Hepatocyte (in vitro differentiated cells): ENCODE results near the gene CRYGA. TPM values are rescaled to one million over a fixed set of nuclear protein-coding genes. Genes with fewer than 3 reads are reported as not detected.

Source experiments
- DNase-seq: peaks from one replicate; pipeline ENCODE4 v3.0.0-alpha.2; 2016; ENCODE audit warnings: low spot score
- H2AFZ ChIP-seq: fragments of 200-600 bp; sonication (generic); 2 replicates; pipeline ENCODE4 v1.6.0; 2016; ENCODE audit warnings: antibody characterized with exemption, mild to moderate bottlenecking
- H3K27ac ChIP-seq: fragments of 200-600 bp; sonication (generic); 2 replicates; pipeline ENCODE4 v1.5.1; 2016; ENCODE audit warnings: mild to moderate bottlenecking
- H3K27me3 ChIP-seq: fragments of 200-600 bp; sonication (generic); 2 replicates; pipeline ENCODE4 v1.6.1; 2016
- H3K36me3 ChIP-seq: fragments of 200-600 bp; sonication (generic); replicated peaks from 2 replicates; pipeline ENCODE4 v1.5.1; 2016; ENCODE audit warnings: low read depth; ENCODE audit not compliant: insufficient read depth
- H3K4me1 ChIP-seq: fragments of 200-600 bp; sonication (generic); 2 replicates; pipeline ENCODE4 v1.5.1; 2016; ENCODE audit warnings: mild to moderate bottlenecking, moderate library complexity; ENCODE audit not compliant: insufficient read depth
- H3K4me2 ChIP-seq: fragments of 200-600 bp; sonication (generic); 2 replicates; pipeline ENCODE4 v1.6.0; 2016
- H3K4me3 ChIP-seq: fragments of 200-600 bp; sonication (generic); 2 replicates; pipeline ENCODE4 v1.5.1; 2016; ENCODE audit warnings: mild to moderate bottlenecking
- H3K79me2 ChIP-seq: fragments of 200-600 bp; sonication (generic); 2 replicates; pipeline ENCODE4 v1.6.0; 2017; ENCODE audit warnings: mild to moderate bottlenecking
- H3K9me2 ChIP-seq: fragments of 200-600 bp; sonication (generic); replicated peaks from 2 replicates; pipeline ENCODE4 v1.6.0; 2017; ENCODE audit warnings: mild to moderate bottlenecking; ENCODE audit not compliant: insufficient read depth
- H3K9me3 ChIP-seq: fragments of 200-600 bp; sonication (generic); 2 replicates; pipeline ENCODE4 v1.5.1; 2016; ENCODE audit warnings: low read depth, mild to moderate bottlenecking
- H4K20me1 ChIP-seq: fragments of 200-600 bp; sonication (generic); 2 replicates; pipeline ENCODE4 v1.6.0; 2016; ENCODE audit warnings: mild to moderate bottlenecking; ENCODE audit not compliant: insufficient read depth, poor library complexity, severe bottlenecking
- EZH2 ChIP-seq: fragments of 200-600 bp; sonication (generic); IDR thresholded peaks from 2 replicates; pipeline ENCODE4 v1.6.1; 2016; ENCODE audit warnings: antibody characterized with exemption, mild to moderate bottlenecking, borderline replicate concordance
- EZH2phosphoT487 ChIP-seq: fragments of 200-600 bp; sonication (generic); IDR thresholded peaks from one replicate; pipeline ENCODE4 v1.6.1; 2018; ENCODE audit warnings: antibody characterized with exemption, mild to moderate bottlenecking, low read depth, moderate library complexity; ENCODE audit not compliant: unreplicated experiment, severe bottlenecking
- WGBS: methylation state at CpG from one replicate; pipeline ENCODE4 v1.1.6; 2016; ENCODE audit warnings: low lambda C conversion rate; ENCODE audit errors: missing lambda C conversion rate; 5-methylcytosine and 5-hydroxymethylcytosine counted together
- polyA plus RNA-seq: library from polyadenylated mRNA; unstranded; fragments of >200 nt; fragmentation: Nextera tagmentation; extraction: Ambion mirVana; gene quantifications from 2 replicates; pipeline ENCODE4 v1.2.1, GENCODE V29; 2016
- total RNA-seq: library from RNA; depleted of rRNA; stranded (reverse); fragments of >200 nt; gene quantifications from 2 replicates; pipeline ENCODE4 v1.2.3, GENCODE V29; 2014
- TF ChIP-seq, protein P1 (sequence below): fragments of 200-600 bp; sonication (generic); IDR thresholded peaks from 2 replicates; pipeline ENCODE4 v1.5.1; 2016; ENCODE audit warnings: antibody characterized with exemption, mild to moderate bottlenecking; ENCODE audit not compliant: poor library complexity

Gene CRYGA
- total and polyA plus RNA-seq, 2 experiments from 2014 or later: not detected

DNA sequence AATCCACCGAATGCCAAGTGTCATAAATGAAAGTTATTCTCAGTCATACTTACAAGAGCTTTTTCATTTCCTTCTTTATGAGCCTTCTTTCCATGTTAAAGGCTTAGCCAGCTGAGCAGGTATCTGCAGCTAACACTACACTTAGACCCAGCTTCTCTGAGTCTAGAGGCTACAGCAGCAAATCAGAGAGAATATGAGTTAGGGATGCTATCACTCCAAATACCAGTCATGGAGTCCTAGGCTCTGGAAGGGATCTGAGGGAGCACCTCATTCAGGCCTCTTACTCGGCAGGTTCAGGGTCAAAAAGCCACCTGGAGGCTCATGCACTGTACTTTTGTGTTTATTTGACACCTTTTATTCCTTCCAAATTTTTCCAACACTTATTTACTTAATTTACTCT lies 23.5 kb upstream of the CRYGA start:
- no peak for DNase-seq
- H3K27me3 ChIP-seq: no peaks in the 10 kb centered on the region
- H3K4me3 ChIP-seq: no peak overlapping the region
- no peak overlapping the region for H3K4me2 ChIP-seq
- no peak overlapping the region for H3K27ac ChIP-seq
- no peaks in the 10 kb centered on the region for H3K36me3 ChIP-seq
- no peaks in the 10 kb centered on the region for H3K79me2 ChIP-seq
- WGBS: 80% methylated on average over 2 of the region's 2 CpGs
- H3K4me1 ChIP-seq: no peaks in the 10 kb centered on the region
- no peaks in the 10 kb centered on the region for H3K9me2 ChIP-seq
- H3K9me3 ChIP-seq: no peaks in the 10 kb centered on the region
- no peak overlapping the region for H2AFZ ChIP-seq
- TF ChIP-seq EZH2phosphoT487 (no peak), EZH2 (no peak)
- TF ChIP-seq, protein P1, sequence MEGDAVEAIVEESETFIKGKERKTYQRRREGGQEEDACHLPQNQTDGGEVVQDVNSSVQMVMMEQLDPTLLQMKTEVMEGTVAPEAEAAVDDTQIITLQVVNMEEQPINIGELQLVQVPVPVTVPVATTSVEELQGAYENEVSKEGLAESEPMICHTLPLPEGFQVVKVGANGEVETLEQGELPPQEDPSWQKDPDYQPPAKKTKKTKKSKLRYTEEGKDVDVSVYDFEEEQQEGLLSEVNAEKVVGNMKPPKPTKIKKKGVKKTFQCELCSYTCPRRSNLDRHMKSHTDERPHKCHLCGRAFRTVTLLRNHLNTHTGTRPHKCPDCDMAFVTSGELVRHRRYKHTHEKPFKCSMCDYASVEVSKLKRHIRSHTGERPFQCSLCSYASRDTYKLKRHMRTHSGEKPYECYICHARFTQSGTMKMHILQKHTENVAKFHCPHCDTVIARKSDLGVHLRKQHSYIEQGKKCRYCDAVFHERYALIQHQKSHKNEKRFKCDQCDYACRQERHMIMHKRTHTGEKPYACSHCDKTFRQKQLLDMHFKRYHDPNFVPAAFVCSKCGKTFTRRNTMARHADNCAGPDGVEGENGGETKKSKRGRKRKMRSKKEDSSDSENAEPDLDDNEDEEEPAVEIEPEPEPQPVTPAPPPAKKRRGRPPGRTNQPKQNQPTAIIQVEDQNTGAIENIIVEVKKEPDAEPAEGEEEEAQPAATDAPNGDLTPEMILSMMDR: no peak
- H4K20me1 ChIP-seq: no peaks in the 10 kb centered on the region

DNA sequence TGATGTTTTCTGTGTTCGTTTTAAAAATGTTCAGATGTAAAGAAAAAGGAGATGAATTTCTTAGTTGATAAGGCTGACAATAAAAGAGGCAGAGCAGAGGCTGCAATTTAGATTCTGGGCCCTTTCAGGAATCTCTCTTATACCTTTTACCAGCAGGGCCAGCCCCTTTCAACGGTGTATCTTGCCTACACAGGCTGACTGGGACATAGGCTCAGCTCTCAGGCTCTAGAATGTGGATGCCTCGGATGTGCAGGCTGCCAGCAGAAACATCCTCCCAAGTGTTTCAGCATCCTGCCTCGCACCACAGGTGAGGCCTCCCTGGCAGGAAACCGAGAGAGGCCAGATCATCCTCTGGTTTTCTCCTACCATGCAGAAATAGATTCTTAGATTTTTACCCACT lies 23.1 kb upstream of the CRYGA start:
- 73% methylated on average over 5 of the region's 5 CpGs for WGBS

DNA sequence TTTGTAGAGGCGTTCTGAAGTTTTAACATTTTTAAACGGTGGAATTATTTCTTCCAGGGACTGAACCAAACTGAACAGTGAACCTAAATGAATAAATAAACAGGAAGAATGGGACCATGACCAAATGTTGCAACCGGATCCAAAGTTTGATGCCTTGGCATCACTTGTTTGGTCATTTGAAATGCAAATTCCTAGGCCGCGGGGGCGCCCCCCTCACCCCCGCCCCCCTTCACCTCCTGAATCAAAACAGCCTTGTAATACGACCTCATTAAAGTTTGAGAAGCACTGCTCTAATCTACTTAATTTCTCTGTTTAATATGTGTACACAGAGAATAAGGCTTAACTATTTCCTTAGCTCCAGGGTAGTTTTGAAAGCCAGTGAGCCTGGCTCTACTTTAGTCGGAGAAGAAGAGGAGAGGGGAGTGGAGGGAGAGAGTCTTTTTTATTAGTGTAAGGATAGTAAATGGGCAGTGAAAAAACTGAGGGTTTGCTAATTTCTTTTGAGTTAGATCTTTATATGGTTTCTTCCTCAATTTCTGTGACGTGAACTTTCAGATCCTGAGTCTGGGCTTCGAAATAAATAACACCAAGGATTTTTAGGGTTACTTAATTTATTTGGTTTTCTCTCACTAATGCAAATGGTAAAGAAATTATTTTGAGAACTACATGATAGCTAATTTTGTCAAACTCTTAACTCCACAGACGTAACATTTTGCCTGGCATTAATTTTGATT lies 20.8 kb upstream of the CRYGA start:
- H3K4me3 ChIP-seq: no peak overlapping the region
- peak overlapping the region; percentile 47 for H3K4me2 ChIP-seq
- WGBS: 28% methylated on average over 11 of the region's 12 CpGs
- H3K79me2 ChIP-seq: no peaks in the 10 kb centered on the region
- no peak for TF ChIP-seq EZH2
- no peak for TF ChIP-seq EZH2phosphoT487
- TF ChIP-seq, protein P1: no peak
- H3K27me3 ChIP-seq: no peaks in the 10 kb centered on the region
- peaks cover 2% of the 10 kb centered on the region for H3K4me1 ChIP-seq
- no peaks in the 10 kb centered on the region for H3K9me2 ChIP-seq
- no peaks in the 10 kb centered on the region for H3K36me3 ChIP-seq
- no peak overlapping the region for H2AFZ ChIP-seq
- no peaks in the 10 kb centered on the region for H3K9me3 ChIP-seq
- H4K20me1 ChIP-seq: no peaks in the 10 kb centered on the region
- DNase-seq: no peak
- H3K27ac ChIP-seq: no peak overlapping the region

More for the DNA sequence above, 23.1 kb upstream of the CRYGA start:
- H3K79me2 ChIP-seq: no peaks in the 10 kb centered on the region
- DNase-seq: no peak
- no peak for TF ChIP-seq EZH2phosphoT487
- TF ChIP-seq, protein P1: no peak
- TF ChIP-seq EZH2: no peak
- no peaks in the 10 kb centered on the region for H3K36me3 ChIP-seq
- no peak overlapping the region for H3K4me2 ChIP-seq
- no peak overlapping the region for H3K4me3 ChIP-seq
- no peak overlapping the region for H2AFZ ChIP-seq
- no peaks in the 10 kb centered on the region for H3K4me1 ChIP-seq
- H3K9me2 ChIP-seq: no peaks in the 10 kb centered on the region
- no peak overlapping the region for H3K27ac ChIP-seq
- H4K20me1 ChIP-seq: no peaks in the 10 kb centered on the region
- no peaks in the 10 kb centered on the region for H3K27me3 ChIP-seq
- H3K9me3 ChIP-seq: no peaks in the 10 kb centered on the region
